Activated naive CD8-positive, alpha-beta T cell treated with anti-CD3 and anti-CD28 coated beads for 36 hours (primary cell): ENCODE data around the gene GRK5. TPM values are rescaled to one million over a fixed set of nuclear protein-coding genes. Genes with fewer than 3 reads are reported as not detected.
"Not testable (repeated sequence)": the region's sequence is repeated elsewhere in the genome, so short reads cannot be mapped to it uniquely, and the experiment has no call there.

ENCODE experiments used
- DNase-seq: peaks from one replicate; pipeline ENCODE4 v3.0.0; 2021
- H3K27ac Mint-ChIP-seq: one replicate; pipeline ENCODE4 v1.8.0; 2022; ENCODE audit warnings: mild to moderate bottlenecking, moderate library complexity, mixed read lengths
- H3K27me3 Mint-ChIP-seq: one replicate; pipeline ENCODE4 v1.8.0; 2022; ENCODE audit warnings: mild to moderate bottlenecking, mixed read lengths
- H3K36me3 Mint-ChIP-seq: one replicate; pipeline ENCODE4 v1.8.0; 2021; ENCODE audit warnings: mild to moderate bottlenecking, mixed read lengths
- H3K4me1 Mint-ChIP-seq: one replicate; pipeline ENCODE4 v1.8.0; 2021; ENCODE audit warnings: mixed read lengths
- H3K4me3 Mint-ChIP-seq: one replicate; pipeline ENCODE4 v1.8.0; 2022; ENCODE audit warnings: mild to moderate bottlenecking, moderate library complexity, mixed read lengths
- H3K9me3 Mint-ChIP-seq: one replicate; pipeline ENCODE4 v1.8.0; 2022; ENCODE audit warnings: mixed read lengths
- total RNA-seq, 2 experiments: library from RNA; stranded (reverse); gene quantifications; one replicate each; pipeline ENCODE4 v1.2.3, GENCODE V29; 2021

Gene GRK5
- total RNA-seq, 2 experiments from 2014 or later: 12.8 TPM

DNA sequence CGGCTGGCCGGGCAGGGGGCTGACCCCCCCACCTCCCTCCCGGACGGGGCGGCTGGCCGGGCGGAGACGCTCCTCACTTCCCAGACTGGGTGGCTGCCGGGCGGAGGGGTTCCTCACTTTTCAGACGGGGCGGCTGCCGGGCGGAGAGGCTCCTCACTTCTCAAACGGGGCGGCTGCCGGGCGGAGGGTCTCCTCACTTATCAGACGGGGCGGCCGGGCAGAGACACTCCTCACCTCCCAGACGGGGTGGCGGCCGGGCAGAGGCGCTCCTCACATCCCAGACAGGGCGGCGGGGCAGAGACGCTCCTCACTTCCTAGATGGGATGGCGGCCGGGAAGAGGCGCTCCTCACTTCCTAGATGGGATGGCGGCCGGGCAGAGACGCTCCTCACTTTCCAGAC, 53.6 kb downstream of the GRK5 start:
- H3K27me3 Mint-ChIP-seq, H3K36me3 Mint-ChIP-seq, H3K4me3 Mint-ChIP-seq, H3K27ac Mint-ChIP-seq, H3K4me1 Mint-ChIP-seq, DNase-seq, H3K9me3 Mint-ChIP-seq: not testable (repeated sequence)

DNA sequence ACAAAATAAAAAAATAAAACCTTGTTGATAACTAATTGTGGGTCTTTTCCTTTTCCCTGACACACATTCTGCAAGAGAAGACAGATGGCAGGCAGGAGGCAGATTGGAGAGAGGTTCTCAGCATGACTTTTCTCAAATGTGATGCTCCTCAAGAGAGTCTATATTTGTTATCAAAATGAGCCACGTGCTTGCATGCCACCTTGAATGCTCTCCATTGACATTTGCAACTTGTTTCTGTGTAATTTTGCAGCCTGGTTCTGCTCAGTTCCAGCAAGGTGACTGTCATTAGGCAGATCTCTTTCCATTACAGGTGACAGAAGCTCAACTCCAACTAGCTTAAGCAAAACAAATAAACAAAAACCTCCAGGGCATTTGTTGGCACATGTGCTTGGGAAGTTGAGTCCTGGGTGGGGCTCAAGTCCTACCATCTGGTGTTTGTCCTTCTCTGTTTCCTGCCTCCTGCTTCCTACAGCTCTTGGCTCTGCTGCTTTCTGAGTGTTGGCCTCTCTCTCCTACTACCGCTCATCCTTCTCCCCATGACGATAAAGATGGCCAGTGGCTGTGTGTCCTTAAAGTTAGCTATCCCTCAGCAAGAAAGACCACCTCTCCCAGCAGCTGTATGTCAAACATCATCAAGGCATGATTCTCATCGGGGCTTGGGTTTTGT, 56.7 kb downstream of the GRK5 start:
- H3K4me3 Mint-ChIP-seq: no peak overlapping the region
- peaks cover 10% of the 10 kb centered on the region for H3K36me3 Mint-ChIP-seq
- H3K4me1 Mint-ChIP-seq: peaks cover 12% of the 10 kb centered on the region
- H3K27ac Mint-ChIP-seq: no peak overlapping the region
- H3K27me3 Mint-ChIP-seq: no peaks in the 10 kb centered on the region
- no peaks in the 10 kb centered on the region for H3K9me3 Mint-ChIP-seq
- DNase-seq: no peak

DNA sequence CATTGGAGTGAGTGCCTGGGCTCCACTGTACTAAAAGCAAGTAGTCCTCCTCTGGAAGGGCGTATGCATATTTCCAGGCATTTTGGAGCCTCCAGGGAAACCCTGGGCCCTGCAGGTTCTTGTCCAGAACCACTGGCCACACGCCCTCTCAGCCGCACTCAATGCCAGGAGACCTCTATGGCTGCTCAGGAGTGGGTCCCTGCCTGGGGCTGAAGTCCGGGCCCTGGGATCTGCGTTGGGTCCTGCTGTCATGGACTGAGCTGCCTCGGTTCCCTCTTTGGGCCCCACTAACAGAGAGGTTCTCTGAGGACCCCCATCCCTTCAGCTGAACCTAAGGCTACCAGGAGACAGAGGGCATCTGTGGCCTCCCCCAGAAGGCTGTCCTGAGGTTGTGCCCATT, 58.3 kb downstream of the GRK5 start:
- no peaks in the 10 kb centered on the region for H3K27me3 Mint-ChIP-seq
- no peaks in the 10 kb centered on the region for H3K9me3 Mint-ChIP-seq
- no peak for DNase-seq
- H3K27ac Mint-ChIP-seq: no peak overlapping the region
- H3K36me3 Mint-ChIP-seq: peaks cover 13% of the 10 kb centered on the region
- H3K4me1 Mint-ChIP-seq: peaks cover 27% of the 10 kb centered on the region
- H3K4me3 Mint-ChIP-seq: no peak overlapping the region

DNA sequence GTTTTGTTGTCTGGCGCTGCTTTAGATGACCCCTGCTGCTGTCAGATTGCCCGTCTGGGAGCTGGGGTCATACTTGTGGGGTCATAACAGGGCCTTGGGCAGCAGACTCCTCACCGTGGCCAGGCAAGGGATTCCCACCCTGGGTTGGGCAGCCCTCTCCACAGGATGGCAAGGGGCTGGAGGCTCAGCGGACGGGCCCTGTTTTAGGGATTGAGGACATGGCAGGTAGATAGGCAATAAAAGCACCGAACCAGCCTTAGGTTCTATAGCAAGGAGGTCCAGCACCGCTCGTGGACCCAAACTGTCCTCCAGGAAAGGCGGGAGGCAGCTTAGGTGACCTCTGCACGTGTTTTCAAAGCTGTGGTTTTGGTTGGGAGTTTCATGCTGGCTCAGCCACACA, 60.0 kb downstream of the GRK5 start:
- no peaks in the 10 kb centered on the region for H3K9me3 Mint-ChIP-seq
- H3K4me1 Mint-ChIP-seq: peaks cover 40% of the 10 kb centered on the region
- no peak overlapping the region for H3K4me3 Mint-ChIP-seq
- peaks cover 8% of the 10 kb centered on the region for H3K36me3 Mint-ChIP-seq
- H3K27ac Mint-ChIP-seq: no peak overlapping the region
- no peaks in the 10 kb centered on the region for H3K27me3 Mint-ChIP-seq
- no peak for DNase-seq

DNA sequence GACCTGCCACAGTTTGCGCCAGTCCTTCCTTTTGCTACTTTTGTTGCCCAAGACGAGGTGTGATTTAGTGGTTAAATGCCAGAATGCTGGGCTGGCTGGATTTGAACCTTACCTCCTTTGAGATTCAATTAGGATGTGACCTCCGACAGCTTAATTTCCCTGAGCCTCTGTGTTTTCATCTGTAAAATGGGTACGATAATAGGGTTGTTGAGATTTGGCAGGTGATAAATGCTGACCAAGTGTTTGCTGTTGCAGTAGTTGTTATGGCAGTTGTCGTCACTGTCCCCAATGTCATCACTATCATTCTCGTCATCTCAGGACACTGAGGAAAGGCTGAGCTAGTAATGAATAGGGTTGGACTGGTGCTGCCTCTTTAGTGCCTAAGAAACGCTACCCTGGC, 61.1 kb downstream of the GRK5 start:
- Mint-ChIP-seq H3K27ac (peak overlapping the region; percentile 88), H3K9me3 (no peaks in the 10 kb centered on the region), H3K36me3 (peaks cover 8% of the 10 kb centered on the region), H3K4me1 (peaks cover 40% of the 10 kb centered on the region), H3K27me3 (no peaks in the 10 kb centered on the region), H3K4me3 (no peak overlapping the region)
- DNase-seq: no peak

DNA sequence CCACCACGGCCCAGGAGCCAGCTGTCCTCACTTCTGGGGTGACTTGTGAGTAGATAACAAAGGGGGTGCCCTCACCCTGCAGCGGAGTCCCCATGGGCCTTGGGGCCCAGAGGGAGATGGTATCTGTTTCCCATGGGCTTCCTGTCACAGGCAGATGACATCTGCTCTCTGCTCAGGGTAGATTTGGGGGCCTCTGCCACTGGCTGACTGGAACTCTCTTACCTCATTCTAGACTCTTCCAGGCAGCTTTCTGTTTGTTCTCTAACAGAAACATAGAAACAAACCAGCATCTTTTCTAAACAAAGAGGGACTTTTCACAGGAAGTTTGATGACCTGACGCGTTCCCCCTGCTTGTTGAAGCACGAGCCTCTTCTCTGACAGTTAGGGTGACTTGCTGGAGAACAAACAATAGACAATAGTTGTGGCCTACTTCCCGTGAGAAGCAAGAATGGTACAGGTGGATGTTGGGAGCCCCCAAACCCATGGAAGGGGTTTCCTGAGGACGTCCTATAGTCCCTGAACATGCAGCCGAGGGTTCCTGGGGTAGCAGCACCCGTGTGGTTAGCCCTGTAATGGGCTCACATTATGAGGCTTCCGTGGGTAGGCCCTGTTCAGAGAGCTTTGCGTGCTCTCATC, 61.6 kb downstream of the GRK5 start:
- Mint-ChIP-seq H3K27ac (peak overlapping the region; percentile 88), H3K4me3 (peak overlapping the region; percentile 54), H3K4me1 (peaks cover 40% of the 10 kb centered on the region), H3K9me3 (no peaks in the 10 kb centered on the region), H3K36me3 (peaks cover 8% of the 10 kb centered on the region), H3K27me3 (no peaks in the 10 kb centered on the region)
- DNase-seq: peak; percentile 44

DNA sequence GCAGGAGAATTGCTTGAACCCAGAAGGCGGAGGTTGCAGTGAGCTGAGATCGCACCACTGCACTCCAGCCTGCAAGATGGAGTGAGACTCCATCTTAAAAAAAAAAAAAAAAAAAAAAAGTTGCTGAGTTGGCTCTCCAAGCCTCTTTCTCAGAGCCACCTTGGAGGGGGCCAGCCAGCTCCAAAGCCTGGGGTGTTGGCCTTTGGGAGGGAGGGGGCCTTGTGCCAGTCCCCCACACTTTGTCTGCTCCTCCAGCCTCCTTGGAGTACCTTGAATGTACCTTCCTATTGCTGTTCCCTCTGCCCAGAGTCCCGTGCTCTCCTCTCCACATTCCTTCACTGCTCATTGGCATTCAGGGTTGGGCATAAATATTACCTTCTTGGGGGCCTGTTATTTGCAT, 62.4 kb downstream of the GRK5 start:
- Mint-ChIP-seq H3K4me1 (peaks cover 42% of the 10 kb centered on the region), H3K4me3 (no peak overlapping the region), H3K27ac (peak overlapping the region; percentile 88), H3K27me3 (no peaks in the 10 kb centered on the region), H3K36me3 (peaks cover 8% of the 10 kb centered on the region), H3K9me3 (no peaks in the 10 kb centered on the region)
- no peak for DNase-seq

DNA sequence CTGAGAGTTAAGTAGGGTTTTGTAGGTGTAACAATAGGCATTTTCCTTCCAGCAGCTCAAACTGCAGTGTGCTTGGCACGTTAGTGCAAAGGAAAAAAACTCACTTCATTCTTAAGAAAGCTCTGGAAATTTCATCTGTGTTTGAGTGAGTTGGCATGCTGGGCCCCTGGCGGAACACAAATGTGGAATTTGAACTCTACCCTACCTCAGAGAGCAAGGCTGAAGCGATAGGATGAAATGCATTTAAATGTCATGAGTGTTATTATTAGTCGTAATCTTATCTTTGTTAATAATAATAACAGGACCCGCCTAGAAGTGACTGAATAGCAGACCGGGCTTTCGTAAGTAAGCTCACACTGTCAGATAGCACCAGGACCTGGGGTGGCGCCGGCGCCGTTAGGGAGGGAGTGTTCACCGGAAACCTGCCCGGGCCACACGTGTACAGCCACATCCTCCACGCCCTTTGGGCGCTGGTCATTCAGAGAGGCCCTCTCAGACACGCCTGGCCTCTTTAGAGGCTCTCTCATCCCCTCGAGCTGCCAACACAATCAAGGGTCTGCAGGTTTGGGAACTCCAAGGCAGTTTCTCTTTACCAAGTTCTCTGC, 63.5 kb downstream of the GRK5 start:
- Mint-ChIP-seq H3K36me3 (peaks cover 8% of the 10 kb centered on the region), H3K27me3 (no peaks in the 10 kb centered on the region), H3K9me3 (no peaks in the 10 kb centered on the region), H3K4me3 (peak overlapping the region; percentile 45), H3K27ac (peak overlapping the region; percentile 74), H3K4me1 (peaks cover 46% of the 10 kb centered on the region)
- peak; percentile 63 for DNase-seq

DNA sequence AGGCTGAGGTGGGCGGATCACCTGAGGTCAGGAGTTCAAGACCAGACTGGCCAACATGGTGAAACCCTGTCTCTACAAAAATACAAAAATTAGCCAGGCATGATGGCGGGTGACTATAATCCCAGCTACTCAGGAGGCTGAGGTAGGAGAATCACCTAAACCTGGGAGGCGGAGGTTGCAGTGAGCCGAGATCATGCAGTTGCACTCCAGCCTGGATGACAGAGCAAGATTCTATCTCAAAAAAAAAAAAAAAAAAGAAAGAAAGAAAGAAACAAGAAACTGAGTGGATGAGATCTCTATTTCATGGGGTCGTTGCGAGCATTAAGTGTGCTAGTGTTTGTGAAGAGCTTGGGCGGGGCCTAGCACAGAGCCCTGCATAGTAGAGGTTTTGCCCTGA, 65.0 kb downstream of the GRK5 start:
- H3K4me3 Mint-ChIP-seq, H3K9me3 Mint-ChIP-seq, H3K36me3 Mint-ChIP-seq: not testable (repeated sequence)

DNA sequence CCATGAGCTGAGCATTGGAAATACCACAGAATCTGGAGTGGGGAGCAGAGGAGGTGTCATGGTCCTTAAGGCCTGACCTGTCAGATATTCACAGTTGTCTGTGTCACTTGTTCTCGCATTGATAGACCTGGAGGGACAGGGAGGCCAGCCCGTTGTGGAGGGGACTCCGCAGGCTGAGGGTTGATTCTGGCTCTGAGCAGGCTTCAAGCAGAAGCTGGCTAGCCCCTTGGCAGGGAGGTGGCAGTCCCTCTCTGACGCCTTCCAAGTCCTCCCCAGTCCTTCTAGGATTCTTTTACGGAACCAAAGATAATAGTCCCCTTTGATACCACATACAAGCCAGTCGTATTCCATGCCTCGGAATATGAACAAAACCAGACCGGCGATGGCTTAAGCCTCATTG, 65.4 kb downstream of the GRK5 start:
- Mint-ChIP-seq H3K4me1 (peaks cover 44% of the 10 kb centered on the region), H3K9me3 (no peaks in the 10 kb centered on the region), H3K27me3 (no peaks in the 10 kb centered on the region), H3K27ac (no peak overlapping the region), H3K4me3 (no peak overlapping the region), H3K36me3 (peaks cover 12% of the 10 kb centered on the region)
- DNase-seq: no peak

More for the DNA sequence above, 65.0 kb downstream of the GRK5 start:
- H3K27me3 Mint-ChIP-seq, H3K27ac Mint-ChIP-seq, DNase-seq: not testable (repeated sequence)
- H3K4me1 Mint-ChIP-seq: peaks cover 46% of the 10 kb centered on the region

DNA sequence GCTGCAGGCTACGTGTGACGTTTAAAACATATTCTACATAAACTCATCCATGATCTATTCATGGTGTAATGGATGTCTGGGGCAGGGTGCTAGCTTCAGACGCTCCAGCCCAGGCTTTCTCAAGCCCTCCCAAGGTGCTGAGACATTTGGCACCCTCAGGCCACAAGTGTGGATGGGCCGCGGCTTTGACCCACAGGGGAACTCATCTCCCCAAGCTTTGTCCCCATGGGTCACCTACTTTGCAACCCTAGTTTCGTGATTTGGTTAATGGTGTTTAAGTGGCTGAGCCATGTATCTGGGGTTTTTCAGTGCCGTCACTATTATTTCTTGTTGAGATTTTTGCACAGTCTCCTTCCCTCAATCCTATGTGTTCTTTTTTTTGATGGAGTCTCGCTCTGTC, 66.0 kb downstream of the GRK5 start:
- Mint-ChIP-seq H3K4me3 (no peak overlapping the region), H3K27ac (no peak overlapping the region), H3K27me3 (no peaks in the 10 kb centered on the region), H3K9me3 (no peaks in the 10 kb centered on the region), H3K4me1 (peaks cover 41% of the 10 kb centered on the region), H3K36me3 (peaks cover 12% of the 10 kb centered on the region)
- no peak for DNase-seq

DNA sequence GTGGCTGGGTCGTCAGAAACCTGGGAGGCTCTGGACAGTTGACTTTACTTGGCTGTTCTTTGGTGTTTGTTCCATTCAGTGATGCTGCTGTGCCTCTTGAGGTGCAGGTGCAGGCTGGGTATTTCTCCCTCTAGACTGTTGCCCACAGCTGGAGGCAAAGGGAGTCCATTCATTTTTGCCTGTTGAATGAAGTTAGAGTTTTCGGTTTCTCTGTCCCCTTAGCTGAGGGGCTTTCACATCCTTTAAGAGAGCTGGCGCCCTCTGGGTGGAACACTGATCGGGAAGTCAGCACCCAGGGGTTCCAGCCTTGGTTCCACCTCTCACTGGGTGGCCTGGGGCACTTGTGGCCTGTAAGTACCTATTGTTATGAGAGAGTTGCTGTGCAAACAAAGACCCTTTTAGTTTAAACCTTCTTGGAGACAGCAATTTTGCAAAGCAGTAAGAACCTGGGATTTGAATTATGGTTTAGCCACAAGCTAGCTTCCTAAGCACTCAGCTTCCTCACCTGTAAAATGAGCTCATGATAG, 67.2 kb downstream of the GRK5 start:
- H3K4me1 Mint-ChIP-seq: peaks cover 34% of the 10 kb centered on the region
- no peak overlapping the region for H3K4me3 Mint-ChIP-seq
- no peak overlapping the region for H3K27ac Mint-ChIP-seq
- peaks cover 7% of the 10 kb centered on the region for H3K36me3 Mint-ChIP-seq
- DNase-seq: no peak
- no peaks in the 10 kb centered on the region for H3K9me3 Mint-ChIP-seq
- no peaks in the 10 kb centered on the region for H3K27me3 Mint-ChIP-seq

DNA sequence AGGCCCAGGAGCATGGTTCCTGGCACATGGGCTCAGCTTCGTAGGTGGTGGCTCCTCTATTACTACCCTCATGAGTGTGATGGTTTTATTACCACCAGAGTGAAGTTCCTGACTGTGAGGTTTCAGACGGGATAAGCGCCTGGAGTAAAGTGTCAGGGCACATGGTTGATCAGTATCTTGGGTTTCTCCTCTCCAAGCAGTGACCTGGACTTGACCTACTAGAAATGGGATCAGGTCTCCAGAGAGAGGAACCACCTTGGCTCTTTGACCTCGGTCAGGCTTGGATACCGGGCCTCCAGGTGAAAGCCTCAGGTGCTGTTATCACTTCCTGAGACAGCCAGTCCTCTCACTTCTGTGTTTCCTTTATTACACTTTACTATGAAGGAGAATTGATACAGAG, 67.7 kb downstream of the GRK5 start:
- peaks cover 4% of the 10 kb centered on the region for H3K36me3 Mint-ChIP-seq
- no peaks in the 10 kb centered on the region for H3K9me3 Mint-ChIP-seq
- H3K27me3 Mint-ChIP-seq: no peaks in the 10 kb centered on the region
- no peak overlapping the region for H3K27ac Mint-ChIP-seq
- no peak for DNase-seq
- no peak overlapping the region for H3K4me3 Mint-ChIP-seq
- H3K4me1 Mint-ChIP-seq: peaks cover 30% of the 10 kb centered on the region

DNA sequence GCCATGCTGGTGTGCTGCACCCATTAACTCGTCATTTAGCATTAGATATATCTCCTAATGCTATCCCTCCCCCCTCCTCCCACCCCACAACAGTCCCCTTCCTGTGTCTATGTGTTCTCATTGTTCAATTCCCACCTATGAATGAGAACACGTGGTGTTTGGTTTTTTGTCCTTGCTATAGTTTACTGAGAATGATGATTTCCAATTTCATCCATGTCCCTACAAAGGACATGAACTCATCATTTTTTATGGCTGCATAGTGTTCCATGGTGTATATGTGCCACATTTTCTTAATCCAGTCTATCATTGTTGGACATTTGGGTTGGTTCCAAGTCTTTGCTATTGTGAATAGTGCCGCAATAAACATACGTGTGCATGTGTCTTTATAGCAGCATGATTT, 68.8 kb downstream of the GRK5 start:
- peaks cover 23% of the 10 kb centered on the region for H3K4me1 Mint-ChIP-seq
- not testable (repeated sequence) for H3K9me3 Mint-ChIP-seq, H3K4me3 Mint-ChIP-seq, DNase-seq, H3K27me3 Mint-ChIP-seq, H3K27ac Mint-ChIP-seq, H3K36me3 Mint-ChIP-seq

DNA sequence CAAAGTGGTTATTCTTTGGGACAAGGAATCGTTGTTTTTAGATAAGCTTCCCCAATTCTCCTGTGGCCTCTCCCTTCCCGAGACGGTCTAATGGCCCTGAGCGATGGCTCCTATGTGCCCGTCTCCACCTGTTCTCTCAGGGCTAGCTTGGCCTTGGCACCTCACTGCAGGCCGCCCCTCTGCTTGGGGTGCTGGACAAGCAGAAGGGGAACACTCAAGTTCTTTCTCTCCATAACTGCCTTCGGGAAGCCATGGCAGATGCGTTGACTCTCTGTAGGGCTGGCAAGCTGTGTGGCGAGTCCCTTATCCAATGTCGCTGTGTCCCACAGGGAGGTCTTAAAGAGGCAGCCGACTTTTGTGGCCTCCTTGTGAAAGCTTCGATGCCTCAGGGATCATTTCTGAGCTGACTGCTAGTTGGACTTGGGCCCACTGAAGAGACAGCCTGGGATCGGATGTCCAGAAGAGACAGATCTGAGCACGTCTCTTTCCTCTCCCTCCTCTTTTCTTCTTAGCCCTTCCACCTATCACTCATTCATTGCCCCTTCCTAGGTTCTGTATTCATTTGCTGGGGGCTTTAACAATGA, 70.8 kb downstream of the GRK5 start:
- Mint-ChIP-seq H3K27me3 (no peaks in the 10 kb centered on the region), H3K27ac (no peak overlapping the region), H3K9me3 (no peaks in the 10 kb centered on the region), H3K4me1 (peaks cover 15% of the 10 kb centered on the region), H3K4me3 (no peak overlapping the region), H3K36me3 (peaks cover 4% of the 10 kb centered on the region)
- DNase-seq: no peak
